Measurements from ENCODE around the gene PPFIA4.
"Not testable (repeated sequence)": the region's sequence is repeated elsewhere in the genome, so short reads cannot be mapped to it uniquely, and the experiment has no call there.

Gene PPFIA4

DNA sequence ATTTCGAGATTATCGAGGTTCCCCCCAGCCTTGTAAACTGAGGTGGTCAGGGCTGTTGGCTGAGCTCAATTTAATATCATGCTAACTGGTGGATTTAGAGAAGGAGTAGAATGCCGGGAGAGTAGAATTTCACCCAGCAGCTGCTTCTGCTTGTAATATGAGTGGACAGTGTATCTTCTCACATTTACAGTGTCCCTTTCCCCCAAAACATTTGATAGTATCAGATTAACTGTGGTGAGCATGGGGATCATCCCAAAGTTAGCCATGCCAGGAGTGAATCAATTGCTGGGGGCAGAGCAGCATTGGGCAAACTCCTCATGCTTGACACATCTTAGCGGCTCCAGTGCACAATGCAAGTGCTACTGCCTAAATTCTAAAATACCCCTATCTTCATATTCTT, 9.2 kb upstream of the PPFIA4 start:
- no peak for DNase-seq (ENCODE audit: low spot score)

DNA sequence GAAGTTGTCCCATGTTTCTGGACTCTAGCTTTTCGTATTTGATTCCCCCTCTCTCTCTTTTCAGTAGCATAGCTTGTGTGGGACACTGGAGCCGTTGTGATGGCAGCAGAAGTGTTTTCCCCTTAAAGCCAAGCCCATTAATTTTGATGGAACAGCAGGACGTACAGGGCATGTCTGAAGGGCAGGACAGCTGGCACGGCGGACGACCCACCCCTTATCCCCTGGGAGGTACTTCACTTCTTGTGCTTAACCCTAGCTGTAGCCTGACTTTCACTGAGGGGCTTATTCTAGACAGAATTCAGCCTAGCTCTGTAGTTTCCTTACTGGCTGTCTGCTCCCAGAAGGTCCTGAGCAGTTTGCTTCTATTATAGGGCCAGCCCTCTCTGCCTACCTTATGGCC, 8.6 kb upstream of the PPFIA4 start:
- DNase-seq (ENCODE audit: low spot score) = no peak

- not testable (repeated sequence) for DNase-seq (ENCODE audit: low spot score)
Observed at GRCh38 chr1:203022855-203023254, 3.4 kb upstream of the PPFIA4 start.

DNA sequence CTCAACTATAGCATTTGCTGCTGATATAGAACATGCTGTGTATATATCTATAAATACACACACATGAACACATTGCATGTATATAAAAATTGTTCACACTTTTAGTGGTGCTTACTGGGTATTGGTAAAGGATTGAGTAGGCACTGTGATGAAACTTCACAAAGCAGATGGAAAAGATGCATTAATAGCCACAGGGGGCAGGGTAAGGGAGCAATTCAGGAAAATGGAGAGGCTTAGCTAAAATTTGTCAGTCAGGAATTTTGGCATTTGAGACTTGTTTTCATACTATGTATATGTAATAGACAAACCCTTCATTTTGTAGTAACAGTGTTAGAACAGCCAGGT, 633 bp upstream of the PPFIA4 start:
- DNase-seq (ENCODE audit: low spot score) = no peak

GRCh38 chr1:203026666-203027663, 674 bp downstream of the PPFIA4 start:
- no peak for DNase-seq (ENCODE audit: low spot score)

GRCh38 chr1:203028067-203028783, 1.9 kb downstream of the PPFIA4 start:
- no peak for DNase-seq (ENCODE audit: low spot score)

DNA sequence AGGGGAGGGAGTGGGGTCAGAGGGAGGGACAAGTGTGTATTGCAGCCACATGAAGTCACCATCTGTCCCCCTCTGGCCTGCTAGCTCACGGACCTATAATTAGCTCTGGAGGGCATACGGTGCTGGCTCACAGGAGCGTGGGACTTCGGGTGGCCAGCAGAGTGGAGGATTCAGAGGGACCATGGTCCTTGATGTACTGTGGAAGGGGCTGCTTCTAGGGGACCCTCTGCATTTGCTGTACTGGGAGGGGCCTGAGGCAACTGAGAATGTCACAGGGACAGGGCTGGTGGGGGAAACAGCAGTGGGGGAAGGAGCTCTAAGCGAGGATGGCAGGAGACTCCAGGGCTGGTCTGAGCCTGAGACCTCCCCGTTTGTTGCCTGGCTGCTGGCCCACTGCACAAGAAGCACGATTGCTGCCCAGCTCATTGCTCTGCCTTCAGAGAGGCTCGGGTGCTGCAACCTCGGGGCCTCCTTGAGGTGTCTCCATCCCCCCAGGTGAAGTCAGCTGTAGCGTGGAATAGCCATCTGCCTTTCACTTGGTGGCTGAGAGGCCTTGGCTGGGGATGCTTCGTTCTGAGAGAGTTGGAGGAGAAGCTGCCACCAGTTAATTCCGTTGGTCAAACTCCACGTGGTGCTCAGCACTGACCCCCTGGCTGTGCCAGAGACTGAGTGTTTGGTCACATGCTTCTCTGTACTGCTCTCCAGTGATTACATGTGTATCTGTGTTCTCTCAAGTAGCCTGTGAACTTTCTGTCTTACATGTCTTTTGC, 2.7 kb downstream of the PPFIA4 start:
- no peak for DNase-seq (ENCODE audit: low spot score)

DNA sequence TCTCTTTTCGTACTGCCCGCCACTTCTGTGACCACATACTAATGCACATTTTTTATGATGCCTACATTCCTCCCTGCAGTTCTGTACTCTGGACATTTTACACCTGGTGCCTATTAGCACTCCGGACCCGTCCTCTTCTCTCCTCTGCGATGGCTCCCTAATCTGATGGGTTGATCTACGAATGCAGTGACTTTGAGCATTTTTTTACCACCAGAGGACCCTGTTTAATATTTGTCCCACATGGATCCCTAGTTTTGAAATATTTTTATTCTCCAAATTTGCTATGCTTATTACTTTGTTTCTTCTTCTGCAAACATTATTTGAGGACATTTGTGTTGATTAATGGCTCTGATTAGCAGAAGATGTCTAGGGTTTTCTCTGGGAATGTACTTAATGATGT, 5.2 kb downstream of the PPFIA4 start:
- peak; percentile 26 for DNase-seq (ENCODE audit: low spot score)

GRCh38 chr1:203033287-203033686, 7.0 kb downstream of the PPFIA4 start:
- no peak for DNase-seq (ENCODE audit: low spot score)

- no peak for DNase-seq (ENCODE audit: low spot score)
Observed at GRCh38 chr1:203033917-203034316, 7.6 kb downstream of the PPFIA4 start.

DNA sequence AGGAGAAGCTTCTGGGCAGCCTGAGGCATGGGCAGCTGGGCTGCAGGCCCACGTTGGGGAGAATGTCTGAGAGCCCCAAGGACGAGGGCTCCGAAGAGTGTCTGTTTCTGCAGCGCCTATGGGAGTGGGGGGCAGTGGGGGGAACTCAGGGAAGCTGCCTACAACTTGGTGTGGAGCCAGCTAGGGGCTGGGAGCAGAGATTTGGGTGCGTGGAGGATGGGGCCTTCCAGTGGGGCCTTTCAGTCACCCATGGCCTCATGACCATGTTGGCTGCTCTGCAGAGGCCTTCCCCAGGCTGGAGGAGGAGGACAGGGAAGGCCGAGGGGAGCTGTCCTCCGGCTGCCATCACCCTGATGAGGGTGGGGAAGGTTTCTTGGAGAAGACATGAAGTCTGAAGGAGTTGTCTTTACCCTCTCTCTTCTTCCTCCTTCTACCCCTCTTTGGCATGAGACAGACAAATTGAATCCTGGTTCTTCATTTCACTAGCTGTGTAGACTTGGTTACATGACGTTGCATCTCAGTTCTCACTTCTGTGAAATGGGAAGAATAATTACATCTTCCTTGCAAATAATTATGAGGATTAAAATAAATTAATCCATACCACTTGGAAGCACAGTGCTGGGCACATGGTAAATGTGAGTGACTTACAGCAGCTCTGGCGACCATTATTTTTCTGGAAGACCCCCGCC, 8.3 kb downstream of the PPFIA4 start:
- no peak for DNase-seq (ENCODE audit: low spot score)

GRCh38 chr1:203035111-203036000, 9.1 kb downstream of the PPFIA4 start:
- no peak for DNase-seq (ENCODE audit: low spot score)

GRCh38 chr1:203036135-203036534, 9.8 kb downstream of the PPFIA4 start:
- no peak for DNase-seq (ENCODE audit: low spot score)

DNA sequence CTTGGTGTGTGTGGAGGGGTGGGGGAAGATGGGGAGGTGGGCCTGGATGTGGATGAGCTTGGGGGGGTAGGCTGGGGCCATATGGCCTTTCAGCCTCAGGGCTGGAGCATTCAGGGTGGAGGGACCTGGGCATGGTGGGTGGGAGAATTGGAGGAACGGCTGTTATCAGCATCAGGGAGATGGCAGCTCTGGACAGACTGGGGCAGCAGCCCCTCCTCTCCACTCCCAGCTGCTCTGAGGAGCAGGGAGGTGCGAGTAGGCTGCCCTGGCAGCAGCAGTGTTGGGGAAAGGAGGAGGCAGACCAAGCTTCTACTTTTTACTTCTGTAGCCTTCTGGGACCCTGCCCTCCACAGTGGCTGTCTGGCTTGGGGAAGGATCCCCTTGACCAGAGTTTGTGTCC, 10.2 kb downstream of the PPFIA4 start:
- no peak for DNase-seq (ENCODE audit: low spot score)

GRCh38 chr1:203037509-203038190, 11.4 kb downstream of the PPFIA4 start:
- no peak for DNase-seq (ENCODE audit: low spot score)

DNA sequence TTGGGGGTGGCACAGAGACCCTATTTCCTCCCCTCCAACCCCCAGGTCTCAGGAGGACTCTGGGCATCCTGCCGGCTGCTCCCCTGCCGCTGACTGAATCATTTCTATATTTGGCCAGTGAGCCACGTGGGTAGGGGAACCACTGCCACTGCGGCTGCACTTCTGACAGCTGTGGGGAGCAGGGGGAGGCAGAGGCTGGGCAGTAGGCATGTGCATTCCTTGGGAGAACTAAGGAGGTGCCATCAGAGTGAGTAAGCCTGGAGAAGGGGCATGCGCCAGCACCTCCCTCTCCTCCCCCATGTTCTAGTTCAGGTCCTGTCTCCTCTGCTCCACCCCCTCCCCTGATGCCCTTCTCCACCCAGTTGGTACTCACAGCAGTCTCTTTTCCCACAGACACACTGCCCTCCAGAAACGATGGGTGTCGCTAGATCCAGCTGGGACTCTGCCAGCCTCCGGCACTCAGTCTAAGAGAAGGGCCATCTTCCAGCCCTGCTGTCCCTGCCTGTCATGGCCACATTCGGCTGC, 12.0 kb downstream of the PPFIA4 start:
- peak; percentile 43 for DNase-seq (ENCODE audit: low spot score)

DNA sequence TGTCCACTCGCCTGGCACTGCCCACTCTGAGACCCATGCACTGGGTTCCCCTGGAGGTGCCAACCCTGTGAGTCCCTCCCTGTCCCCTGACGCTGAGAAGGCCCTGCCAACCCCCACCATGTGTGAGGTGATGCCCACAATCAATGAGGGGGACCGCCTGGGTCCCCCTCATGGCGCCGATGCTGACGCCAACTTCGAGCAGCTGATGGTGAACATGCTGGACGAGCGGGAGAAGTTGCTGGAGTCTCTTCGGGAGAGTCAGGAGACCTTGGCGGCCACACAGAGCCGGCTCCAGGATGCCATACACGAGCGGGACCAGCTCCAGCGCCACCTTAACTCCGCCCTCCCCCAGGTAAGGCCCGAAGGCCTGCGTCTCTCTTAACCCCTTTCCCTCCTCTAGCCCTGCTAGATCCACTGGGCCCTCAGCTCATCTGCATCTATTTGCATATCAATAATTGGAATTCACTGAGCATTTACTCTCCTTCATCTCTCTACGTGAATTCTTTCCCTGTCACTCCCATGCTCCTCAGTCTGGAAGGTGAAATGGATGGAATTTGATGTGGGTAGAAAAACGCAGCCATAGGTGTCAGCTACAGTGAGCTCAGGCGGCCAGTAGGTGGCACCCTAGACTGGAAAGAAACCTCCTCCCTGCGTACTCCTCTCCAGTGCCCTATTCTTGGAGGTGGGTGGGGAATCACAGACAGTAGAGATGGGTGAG, 12.8 kb downstream of the PPFIA4 start:
- peak; percentile 81 for DNase-seq (ENCODE audit: low spot score)

GRCh38 chr1:203039609-203040512, 13.6 kb downstream of the PPFIA4 start:
- peak; percentile 52 for DNase-seq (ENCODE audit: low spot score)
